Stimulated activated CD8-positive, alpha-beta memory T cell treated with anti-CD3 and anti-CD28 coated beads, Interleukin-12 subunit alpha, Interleukin-12 subunit beta, amount 100 ng/mL, for 1 hour (primary cell): ENCODE data around the gene MICALL1.

Experiments
- DNase-seq: peaks from one replicate; pipeline ENCODE4 v3.0.0-alpha.2; 2020; ENCODE audit warnings: low read depth

Gene MICALL1

GRCh38 chr22:37906364-37907008 lies 389 bp downstream of the MICALL1 start:
- no peak for DNase-seq

GRCh38 chr22:37907036-37907954 lies 1.2 kb downstream of the MICALL1 start:
- no peak for DNase-seq

- DNase-seq = no peak
Observed at GRCh38 chr22:37909766-37910165, 3.7 kb downstream of the MICALL1 start.

GRCh38 chr22:37910890-37911672 lies 5.0 kb downstream of the MICALL1 start:
- no peak for DNase-seq

- no peak for DNase-seq
Observed at GRCh38 chr22:37911697-37912096, 5.6 kb downstream of the MICALL1 start.

GRCh38 chr22:37912171-37912570 lies 6.1 kb downstream of the MICALL1 start:
- no peak for DNase-seq

- no peak for DNase-seq
Observed at GRCh38 chr22:37913233-37913721, 7.2 kb downstream of the MICALL1 start.

- DNase-seq = no peak
Observed at GRCh38 chr22:37916311-37916710, 10.2 kb downstream of the MICALL1 start.

- DNase-seq = no peak
Observed at GRCh38 chr22:37917874-37918548, 11.9 kb downstream of the MICALL1 start.

- DNase-seq = no peak
Observed at GRCh38 chr22:37918580-37919270, 12.6 kb downstream of the MICALL1 start.

GRCh38 chr22:37920126-37920525 lies 14.0 kb downstream of the MICALL1 start:
- no peak for DNase-seq

GRCh38 chr22:37922191-37922590 lies 16.1 kb downstream of the MICALL1 start:
- no peak for DNase-seq

- DNase-seq = no peak
Observed at GRCh38 chr22:37923927-37924326, 17.8 kb downstream of the MICALL1 start.

- no peak for DNase-seq
Observed at GRCh38 chr22:37924386-37925065, 18.4 kb downstream of the MICALL1 start.

- DNase-seq = no peak
Observed at GRCh38 chr22:37925330-37925729, 19.2 kb downstream of the MICALL1 start.

GRCh38 chr22:37925767-37926166 lies 19.7 kb downstream of the MICALL1 start:
- no peak for DNase-seq

GRCh38 chr22:37926358-37926757 lies 20.3 kb downstream of the MICALL1 start:
- no peak for DNase-seq

GRCh38 chr22:37926771-37927636 lies 20.9 kb downstream of the MICALL1 start:
- no peak for DNase-seq

- DNase-seq = no peak
Observed at GRCh38 chr22:37927637-37927936, 21.5 kb downstream of the MICALL1 start.

- DNase-seq = no peak
Observed at GRCh38 chr22:37929390-37929789, 23.3 kb downstream of the MICALL1 start.
